RCC 7860 (cell line): ENCODE data around the gene PEMT.

Source experiments
- DNase-seq: peaks from one replicate; pipeline ENCODE4 v3.0.0-alpha.2; 2015; ENCODE audit warnings: low spot score
- FAIRE-seq: peaks from 2 replicates; lab custom pipeline; 2012; peaks lifted over from hg19 to GRCh38; lab: Jason Lieb, UNC

Gene PEMT

GRCh38 chr17:17554266-17554665 lies 37.2 kb downstream of the PEMT start:
- FAIRE-seq = no peak

GRCh38 chr17:17553217-17554195 lies 38.0 kb downstream of the PEMT start:
- no peak for FAIRE-seq
- no peak for DNase-seq

More at GRCh38 chr17:17554266-17554665, 37.2 kb downstream of the PEMT start:
- no peak for DNase-seq

GRCh38 chr17:17552351-17553216 lies 38.9 kb downstream of the PEMT start:
- DNase-seq = no peak
- FAIRE-seq = no peak

GRCh38 chr17:17551361-17551760 lies 40.1 kb downstream of the PEMT start:
- DNase-seq (no peak), FAIRE-seq (no peak)

- FAIRE-seq = no peak
- DNase-seq = no peak
Observed at GRCh38 chr17:17549732-17550366, 41.7 kb downstream of the PEMT start.

- no peak for FAIRE-seq
- no peak for DNase-seq
Observed at GRCh38 chr17:17548044-17548443, 43.5 kb downstream of the PEMT start.

GRCh38 chr17:17547210-17547764 lies 44.2 kb downstream of the PEMT start:
- no peak for DNase-seq
- no peak for FAIRE-seq

GRCh38 chr17:17546399-17547185 lies 44.9 kb downstream of the PEMT start:
- DNase-seq (no peak), FAIRE-seq (no peak)

- DNase-seq (no peak), FAIRE-seq (no peak)
Observed at GRCh38 chr17:17545984-17546383, 45.5 kb downstream of the PEMT start.

- DNase-seq (no peak), FAIRE-seq (no peak)
Observed at GRCh38 chr17:17545031-17545820, 46.3 kb downstream of the PEMT start.

GRCh38 chr17:17542906-17543635 lies 48.4 kb downstream of the PEMT start:
- FAIRE-seq (no peak), DNase-seq (no peak)

GRCh38 chr17:17541640-17542001 lies 49.9 kb downstream of the PEMT start:
- no peak for DNase-seq
- FAIRE-seq = no peak

GRCh38 chr17:17540935-17541639 lies 50.4 kb downstream of the PEMT start:
- FAIRE-seq (no peak), DNase-seq (no peak)

GRCh38 chr17:17540278-17540906 lies 51.1 kb downstream of the PEMT start:
- no peak for DNase-seq

GRCh38 chr17:17539591-17539990 lies 51.9 kb downstream of the PEMT start:
- DNase-seq = no peak
- no peak for FAIRE-seq

More at GRCh38 chr17:17540278-17540906, 51.1 kb downstream of the PEMT start:
- no peak for FAIRE-seq

- DNase-seq (no peak), FAIRE-seq (no peak)
Observed at GRCh38 chr17:17538417-17539391, 52.8 kb downstream of the PEMT start.
